ENCODE measurements around the gene TCN1.
"Not testable (repeated sequence)": the region's sequence is repeated elsewhere in the genome, so short reads cannot be mapped to it uniquely, and the experiment has no call there.

Gene TCN1

GRCh38 chr11:59854871-59855270 is 11.4 kb downstream of the TCN1 start:
- TF ChIP-seq CTCF (IDR thresholded peaks at IDR 0.05; ENCODE audit: low read depth, low read length), result no peak
- H3K4me3 ChIP-seq (ENCODE audit: low read depth, low read length), result no peak overlapping the region

DNA sequence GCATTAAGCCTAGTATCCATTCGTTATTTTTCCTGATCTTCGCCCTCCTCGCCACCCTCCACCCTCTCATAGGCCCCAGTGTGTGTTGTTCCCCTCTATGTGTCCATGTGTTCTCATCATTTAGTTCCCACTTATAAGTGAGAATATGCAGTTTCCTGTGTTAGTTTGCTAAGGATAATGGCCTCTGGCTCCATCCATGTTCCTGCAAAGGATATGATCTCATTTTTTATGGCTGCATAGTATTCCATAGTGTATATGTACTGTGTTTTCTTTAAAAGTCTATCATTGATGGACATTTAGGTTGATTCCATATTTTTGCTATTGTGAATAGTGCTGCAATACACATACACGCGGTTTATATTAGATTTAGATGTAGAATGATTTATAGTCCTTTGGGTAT is 14.9 kb downstream of the TCN1 start:
- not testable (repeated sequence) for H3K4me3 ChIP-seq (ENCODE audit: low read depth, low read length)

GRCh38 chr11:59849551-59849950 is 16.7 kb downstream of the TCN1 start:
- not testable (repeated sequence) for H3K4me3 ChIP-seq (ENCODE audit: low read depth, low read length)

GRCh38 chr11:59849129-59849528 is 17.2 kb downstream of the TCN1 start:
- no peak overlapping the region for H3K4me3 ChIP-seq (ENCODE audit: low read depth, low read length)
- TF ChIP-seq CTCF (IDR thresholded peaks at IDR 0.05; ENCODE audit: low read depth, low read length), result no peak

DNA sequence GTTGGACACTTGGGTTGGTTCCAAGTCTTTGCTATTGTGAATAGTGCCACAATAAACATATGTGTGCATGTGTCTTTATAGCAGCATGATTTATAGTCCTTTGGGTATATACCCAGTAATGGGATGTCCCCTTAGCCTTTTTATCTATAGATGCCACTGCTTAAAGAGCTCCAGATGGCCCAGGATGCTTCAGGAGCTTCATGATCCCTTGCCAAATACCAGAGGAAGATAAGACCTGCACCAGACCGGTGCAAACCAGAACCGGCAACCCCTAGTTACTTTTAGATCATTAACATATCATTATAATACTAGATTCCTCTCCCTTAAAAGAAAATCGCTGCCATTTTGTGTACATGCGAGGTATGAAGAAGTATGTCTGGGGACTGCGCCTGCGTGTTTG is 17.8 kb downstream of the TCN1 start:
- not testable (repeated sequence) for H3K4me3 ChIP-seq (ENCODE audit: low read depth, low read length)

DNA sequence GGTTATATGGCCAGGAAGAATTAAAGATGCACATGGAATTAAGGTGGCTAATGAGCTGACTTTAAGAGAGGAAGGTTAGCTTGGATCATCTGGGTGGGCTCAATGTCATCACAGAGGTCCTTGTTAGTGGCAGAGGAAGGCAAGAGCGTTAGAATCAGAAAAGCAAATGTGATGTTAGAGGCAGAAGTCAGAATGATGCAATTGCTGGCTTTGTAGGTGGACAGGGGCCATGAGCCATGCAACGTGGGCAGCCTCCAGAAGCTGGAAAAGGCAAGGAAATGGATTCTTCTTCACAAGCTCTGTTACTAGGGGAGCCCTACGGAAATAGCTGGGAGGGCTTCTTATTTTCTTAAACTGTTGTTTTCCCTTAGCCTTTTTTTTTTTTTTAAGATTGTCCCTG is 18.7 kb downstream of the TCN1 start:
- no peak overlapping the region for H3K4me3 ChIP-seq (ENCODE audit: low read depth, low read length)
- TF ChIP-seq CTCF (IDR thresholded peaks at IDR 0.05; ENCODE audit: low read depth, low read length), result no peak

GRCh38 chr11:59846556-59846955 is 19.7 kb downstream of the TCN1 start:
- no peak for TF ChIP-seq CTCF (IDR thresholded peaks at IDR 0.05; ENCODE audit: low read depth, low read length)
- no peak overlapping the region for H3K4me3 ChIP-seq (ENCODE audit: low read depth, low read length)

DNA sequence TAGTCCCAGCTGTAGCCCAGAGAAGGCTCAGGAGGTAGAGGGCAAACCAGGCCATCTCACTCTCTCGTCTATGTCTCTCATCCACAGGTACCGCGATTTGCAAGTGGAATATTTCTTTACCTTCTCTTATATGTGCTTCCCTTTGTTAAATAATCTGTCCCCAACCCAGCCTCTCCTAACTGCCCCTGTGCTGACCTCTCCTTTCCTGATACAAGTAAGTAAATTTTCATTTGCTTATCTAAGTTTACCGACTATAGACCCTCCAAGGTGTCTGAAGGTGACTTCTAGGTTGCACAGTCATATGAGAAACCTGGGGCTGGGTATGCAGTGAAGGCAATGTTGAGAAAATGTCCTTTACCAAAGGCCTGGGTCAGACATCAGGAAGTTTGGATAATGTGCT is 20.9 kb downstream of the TCN1 start, which contains the start of gene CBLIF:
TSS of gene CBLIF (minus strand) at position 101 of the 400 bp plus-strand sequence. CDS start at position 55, 46 bp downstream.
- no peak within 1 kb of the TSS for H3K4me3 ChIP-seq (ENCODE audit: low read depth, low read length)
- TF ChIP-seq CTCF (IDR thresholded peaks at IDR 0.05; ENCODE audit: low read depth, low read length), result no peak

- H3K4me3 ChIP-seq (ENCODE audit: low read depth, low read length), result no peak overlapping the region
- no peak for TF ChIP-seq CTCF (IDR thresholded peaks at IDR 0.05; ENCODE audit: low read depth, low read length)
Measured at GRCh38 chr11:59842316-59842715, 24.0 kb downstream of the TCN1 start.

Measured in WI38 (cell line).